ENCODE data around the gene DMXL2. TPM values are rescaled to one million over a fixed set of nuclear protein-coding genes. Genes with fewer than 3 reads are reported as not detected.

DMXL2 gene
- total and polyA plus RNA-seq, 9 of the 15 experiments (the other 6 are each of a cell fraction or from before 2014, with no cell fraction given) = 9.3 to 57.7 (median 30.7) TPM

DNA sequence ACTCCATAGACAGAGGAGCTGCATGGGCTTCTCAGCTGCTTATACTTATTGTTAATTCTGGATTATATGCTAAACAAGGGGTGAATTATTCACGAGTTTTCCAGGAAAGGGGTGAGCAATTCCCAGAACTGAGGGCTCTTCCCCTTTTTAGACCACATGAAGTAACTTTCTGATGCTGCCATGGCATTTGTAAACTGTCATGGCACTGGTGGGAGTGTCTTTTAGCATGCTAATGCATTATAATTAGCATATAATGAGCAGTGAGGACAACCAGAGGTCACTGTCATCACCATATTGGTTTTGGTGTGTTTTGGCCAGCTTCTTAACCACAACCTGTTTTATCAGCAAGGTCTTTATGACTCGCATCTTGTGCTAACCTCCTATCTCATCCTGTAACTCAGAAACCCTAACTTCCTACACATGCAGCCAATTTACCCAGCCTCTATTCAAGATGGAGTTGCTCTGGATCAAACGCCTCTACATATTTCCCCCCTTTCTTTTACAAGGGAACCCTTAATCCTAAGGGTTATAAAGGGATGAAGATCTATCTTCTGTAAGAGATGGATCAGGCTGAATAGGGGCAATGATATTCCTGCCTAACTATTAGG, 12.1 kb upstream of the DMXL2 start (continued):
- TF ChIP-seq ZKSCAN8 (CRISPR knock-in tag; IDR thresholded peaks at IDR 0.05) (peak; percentile 53; the same call in 1 of the 2 replicates), ZNF644 (tag; IDR thresholded peaks at IDR 0.05; ENCODE audit: low read depth) (peak; percentile 87), ZNF695 (CRISPR knock-in tag; IDR thresholded peaks at IDR 0.05) (no peak), ZNF217 (CRISPR knock-in tag; IDR thresholded peaks at IDR 0.05) (no peak), WHSC1 (IDR thresholded peaks at IDR 0.05; ENCODE audit: low read length) (no peak), CREBBP (IDR thresholded peaks at IDR 0.05; ENCODE audit: low read depth, low read length) (no peak), NFE2 (IDR thresholded peaks at IDR 0.05; ENCODE audit: low read depth) (no peak), HNRNPL (IDR thresholded peaks at IDR 0.05; ENCODE audit: low read depth, low read length) (no peak), KHSRP (IDR thresholded peaks at IDR 0.05) (no peak), ARID2 (IDR thresholded peaks at IDR 0.05) (no peak), LEF1 (IDR thresholded peaks at IDR 0.05) (no peak), SREBF2 (CRISPR knock-in tag; IDR thresholded peaks at IDR 0.05) (no peak), FOXM1 (IDR thresholded peaks at IDR 0.05; ENCODE audit: low read depth) (no peak), FOXM1 (CRISPR knock-in tag; IDR thresholded peaks at IDR 0.05; ENCODE audit: low read depth) (no peak), TAL1 (IDR thresholded peaks at IDR 0.05) (0 out of 2 replicates have a peak, but pooled peaks have one; percentile 7), BRD4 (IDR thresholded peaks at IDR 0.05) (no peak), NBN (IDR thresholded peaks at IDR 0.05; ENCODE audit: low read depth) (no peak), RBBP5 (IDR thresholded peaks at IDR 0.05; ENCODE audit: borderline replicate concordance, insufficient read depth, low read length, poor library complexity, severe bottlenecking) (no peak), EP300 (IDR thresholded peaks at IDR 0.05; ENCODE audit: low read length) (peak; percentile 13; the same call in 1 of the 2 replicates), RBM25 (IDR thresholded peaks at IDR 0.05; ENCODE audit: low read depth, low read length, severe bottlenecking) (no peak), ESRRA (IDR thresholded peaks at IDR 0.05; ENCODE audit: borderline replicate concordance, low read depth) (peak; percentile 92; the same call in 1 of the 2 replicates), GABPB1 (CRISPR knock-in tag; IDR thresholded peaks at IDR 0.05) (no peak), MYC (IDR thresholded peaks at IDR 0.05; ENCODE audit: low read depth, low read length) (no peak), MYC (CRISPR knock-in tag; IDR thresholded peaks at IDR 0.05; ENCODE audit: borderline replicate concordance, low read depth) (no peak), KDM1A (IDR thresholded peaks at IDR 0.05) (no peak), MTA3 (IDR thresholded peaks at IDR 0.05; ENCODE audit: borderline replicate concordance) (0 out of 2 replicates have a peak, but pooled peaks have one; percentile 46)
- TF ChIP-seq, protein P1, sequence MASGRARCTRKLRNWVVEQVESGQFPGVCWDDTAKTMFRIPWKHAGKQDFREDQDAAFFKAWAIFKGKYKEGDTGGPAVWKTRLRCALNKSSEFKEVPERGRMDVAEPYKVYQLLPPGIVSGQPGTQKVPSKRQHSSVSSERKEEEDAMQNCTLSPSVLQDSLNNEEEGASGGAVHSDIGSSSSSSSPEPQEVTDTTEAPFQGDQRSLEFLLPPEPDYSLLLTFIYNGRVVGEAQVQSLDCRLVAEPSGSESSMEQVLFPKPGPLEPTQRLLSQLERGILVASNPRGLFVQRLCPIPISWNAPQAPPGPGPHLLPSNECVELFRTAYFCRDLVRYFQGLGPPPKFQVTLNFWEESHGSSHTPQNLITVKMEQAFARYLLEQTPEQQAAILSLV (tag; IDR thresholded peaks at IDR 0.05) = peak; percentile 93
- TF ChIP-seq, protein P2, sequence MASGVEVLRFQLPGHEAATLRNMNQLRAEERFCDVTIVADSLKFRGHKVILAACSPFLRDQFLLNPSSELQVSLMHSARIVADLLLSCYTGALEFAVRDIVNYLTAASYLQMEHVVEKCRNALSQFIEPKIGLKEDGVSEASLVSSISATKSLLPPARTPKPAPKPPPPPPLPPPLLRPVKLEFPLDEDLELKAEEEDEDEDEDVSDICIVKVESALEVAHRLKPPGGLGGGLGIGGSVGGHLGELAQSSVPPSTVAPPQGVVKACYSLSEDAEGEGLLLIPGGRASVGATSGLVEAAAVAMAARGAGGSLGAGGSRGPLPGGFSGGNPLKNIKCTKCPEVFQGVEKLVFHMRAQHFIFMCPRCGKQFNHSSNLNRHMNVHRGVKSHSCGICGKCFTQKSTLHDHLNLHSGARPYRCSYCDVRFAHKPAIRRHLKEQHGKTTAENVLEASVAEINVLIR (CRISPR knock-in tag; IDR thresholded peaks at IDR 0.05) = peak; percentile 29; the same call in 1 of the 2 replicates
